ENCODE data around the gene RAD51AP1. TPM values are rescaled to one million over a fixed set of nuclear protein-coding genes. Genes with fewer than 3 reads are reported as not detected.
"Not testable (repeated sequence)": the region's sequence is repeated elsewhere in the genome, so short reads cannot be mapped to it uniquely, and the experiment has no call there.

The RAD51AP1 gene
- total RNA-seq, 4 donors from 2014 or later = 0.61 to 2.7 (median 1.5) TPM

DNA sequence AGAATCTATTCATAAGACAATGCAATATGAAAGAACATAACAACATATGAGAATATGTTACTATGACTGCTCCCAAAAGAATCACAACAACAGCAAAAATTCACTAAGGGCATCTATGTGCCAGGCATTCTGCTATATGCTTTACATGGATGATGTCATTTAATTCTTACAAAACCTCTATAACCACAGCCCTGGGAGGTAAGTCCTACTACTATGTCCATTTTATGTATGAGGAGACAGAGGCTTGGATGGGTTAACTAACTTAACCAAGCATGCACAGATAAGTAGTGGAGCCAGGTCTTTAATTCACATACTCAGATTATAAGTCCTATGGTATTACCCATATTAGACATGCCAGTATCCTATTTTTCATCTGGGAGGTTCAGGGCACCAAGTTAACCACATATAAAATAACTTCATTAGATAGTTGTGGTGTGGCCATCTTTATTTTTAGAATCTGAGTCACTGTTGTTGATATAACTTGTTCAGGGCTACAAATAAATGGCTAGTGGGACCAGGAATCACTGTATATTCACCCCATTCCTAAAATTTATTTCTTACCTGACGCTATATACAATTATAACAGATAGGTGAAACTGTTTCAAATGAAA lies 33.2 kb upstream of the RAD51AP1 start:
- intact Hi-C loops (cut with DNase I; ENCODE audit: low total_unique reads) = no loop called here
- no peak for DNase-seq (ENCODE audit: low spot score in 2 of 2)
- no peak overlapping the region for H3K4me3 ChIP-seq (ENCODE audit: low read depth, poor library complexity, severe bottlenecking)
- 96 to 98% methylated on average over 1 of the region's 1 CpG for whole genome bisulfite sequencing, 2 donors
- no peak for TF ChIP-seq POLR2A (IDR thresholded peaks at IDR 0.05)
- TF ChIP-seq, protein P1, sequence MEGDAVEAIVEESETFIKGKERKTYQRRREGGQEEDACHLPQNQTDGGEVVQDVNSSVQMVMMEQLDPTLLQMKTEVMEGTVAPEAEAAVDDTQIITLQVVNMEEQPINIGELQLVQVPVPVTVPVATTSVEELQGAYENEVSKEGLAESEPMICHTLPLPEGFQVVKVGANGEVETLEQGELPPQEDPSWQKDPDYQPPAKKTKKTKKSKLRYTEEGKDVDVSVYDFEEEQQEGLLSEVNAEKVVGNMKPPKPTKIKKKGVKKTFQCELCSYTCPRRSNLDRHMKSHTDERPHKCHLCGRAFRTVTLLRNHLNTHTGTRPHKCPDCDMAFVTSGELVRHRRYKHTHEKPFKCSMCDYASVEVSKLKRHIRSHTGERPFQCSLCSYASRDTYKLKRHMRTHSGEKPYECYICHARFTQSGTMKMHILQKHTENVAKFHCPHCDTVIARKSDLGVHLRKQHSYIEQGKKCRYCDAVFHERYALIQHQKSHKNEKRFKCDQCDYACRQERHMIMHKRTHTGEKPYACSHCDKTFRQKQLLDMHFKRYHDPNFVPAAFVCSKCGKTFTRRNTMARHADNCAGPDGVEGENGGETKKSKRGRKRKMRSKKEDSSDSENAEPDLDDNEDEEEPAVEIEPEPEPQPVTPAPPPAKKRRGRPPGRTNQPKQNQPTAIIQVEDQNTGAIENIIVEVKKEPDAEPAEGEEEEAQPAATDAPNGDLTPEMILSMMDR (IDR thresholded peaks at IDR 0.05) = no peak

DNA sequence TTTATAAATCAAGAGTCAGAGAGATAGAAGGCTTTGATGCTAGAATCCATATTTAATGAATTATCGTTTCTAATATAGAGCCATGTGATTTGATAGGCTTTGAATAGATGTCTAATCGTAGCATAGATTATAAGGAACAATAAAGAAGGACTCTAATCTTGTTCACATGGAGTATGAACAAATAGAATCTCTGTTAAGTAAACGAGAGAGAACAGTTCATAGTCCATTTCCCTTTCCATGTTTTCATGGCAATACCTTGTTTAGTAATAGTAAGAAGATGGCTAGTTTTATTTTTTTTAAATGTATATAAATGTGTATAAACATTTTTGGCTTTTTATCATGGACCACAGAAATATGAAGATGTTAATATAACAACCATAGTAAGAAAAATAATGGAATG lies 32.3 kb upstream of the RAD51AP1 start:
- DNase-seq (ENCODE audit: low spot score in 2 of 2) = no peak
- WGBS, 2 donors = 84% methylated on average over 3 of the region's 3 CpGs
- TF ChIP-seq, protein P1 (IDR thresholded peaks at IDR 0.05) = no peak
- TF ChIP-seq POLR2A (IDR thresholded peaks at IDR 0.05) = no peak
- no peak overlapping the region for H3K4me3 ChIP-seq (ENCODE audit: low read depth, poor library complexity, severe bottlenecking)
- intact Hi-C loops (cut with DNase I; ENCODE audit: low total_unique reads) = no loop called here

DNA sequence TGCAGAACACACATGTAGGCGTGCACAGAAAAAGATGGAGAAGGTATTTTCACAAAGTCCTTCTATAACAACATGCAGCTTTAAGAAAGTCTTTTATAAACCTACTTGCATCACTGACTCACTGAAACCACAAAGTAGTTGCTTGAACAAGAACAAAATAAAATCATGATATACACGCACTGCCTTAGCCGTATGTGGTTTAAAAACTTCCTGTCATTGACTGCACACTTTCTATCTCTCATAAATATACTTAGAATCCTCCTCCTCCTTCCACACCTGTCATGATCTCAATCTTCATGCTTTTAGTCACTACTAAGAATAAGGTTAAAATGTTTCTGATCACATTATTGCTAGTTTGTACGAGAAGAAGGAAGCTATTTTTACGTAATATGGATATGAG lies 31.8 kb upstream of the RAD51AP1 start:
- 88% methylated on average over 5 of the region's 5 CpGs for WGBS, 2 donors
- H3K4me3 ChIP-seq (ENCODE audit: low read depth, poor library complexity, severe bottlenecking) = no peak overlapping the region
- TF ChIP-seq POLR2A (IDR thresholded peaks at IDR 0.05) = no peak
- TF ChIP-seq, protein P1 (IDR thresholded peaks at IDR 0.05) = no peak
- no peak for DNase-seq (ENCODE audit: low spot score in 2 of 2)
- intact Hi-C loops (cut with DNase I; ENCODE audit: low total_unique reads) = no loop called here

DNA sequence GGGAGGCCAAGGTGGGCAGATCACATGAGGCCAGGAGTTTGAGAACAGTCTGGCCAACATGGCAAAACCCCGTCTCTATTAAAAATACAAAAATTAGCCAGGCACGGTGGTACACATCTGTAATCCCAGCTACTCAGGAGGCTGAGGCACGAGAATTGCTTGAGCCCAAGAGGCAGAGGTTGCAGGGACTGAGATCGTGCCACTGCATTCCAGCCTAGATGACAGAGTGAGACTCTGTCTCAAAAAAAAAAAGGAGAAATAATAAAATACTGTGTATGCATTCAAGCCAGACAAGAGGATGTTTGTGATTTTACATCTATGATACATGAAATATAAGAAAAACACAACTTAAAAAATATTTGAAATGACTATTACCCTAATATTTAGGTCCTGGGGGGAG lies 30.2 kb upstream of the RAD51AP1 start:
- 93 to 95% methylated on average over 4 of the region's 4 CpGs for WGBS, 2 donors
- H3K4me3 ChIP-seq (ENCODE audit: low read depth, poor library complexity, severe bottlenecking); DNase-seq (ENCODE audit: low spot score in 2 of 2); intact Hi-C loops (cut with DNase I; ENCODE audit: low total_unique reads): not testable (repeated sequence)

DNA sequence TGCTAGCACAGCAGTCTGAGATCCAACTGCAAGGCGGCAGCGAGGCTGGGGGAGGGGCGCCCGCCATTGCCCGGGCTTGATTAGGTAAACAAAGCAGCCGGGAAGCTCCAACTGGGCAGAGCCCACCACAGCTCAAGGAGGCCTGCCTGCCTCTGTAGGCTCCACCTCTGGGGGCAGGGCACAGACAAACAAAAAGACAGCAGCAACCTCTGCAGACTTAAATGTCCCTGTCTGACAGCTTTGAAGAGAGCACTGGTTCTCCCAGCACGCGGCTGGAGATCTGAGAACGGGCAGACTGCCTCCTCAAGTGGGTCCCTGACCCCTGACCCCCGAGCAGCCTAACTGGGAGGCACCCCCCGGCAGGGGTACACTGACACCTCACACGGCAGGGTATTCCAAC lies 29.4 kb upstream of the RAD51AP1 start:
- intact Hi-C loops (cut with DNase I; ENCODE audit: low total_unique reads); H3K4me3 ChIP-seq (ENCODE audit: low read depth, poor library complexity, severe bottlenecking); DNase-seq (ENCODE audit: low spot score in 2 of 2): not testable (repeated sequence)
- WGBS, 2 donors = 69 to 78% methylated on average over 6 to 10 of the region's 12 CpGs

DNA sequence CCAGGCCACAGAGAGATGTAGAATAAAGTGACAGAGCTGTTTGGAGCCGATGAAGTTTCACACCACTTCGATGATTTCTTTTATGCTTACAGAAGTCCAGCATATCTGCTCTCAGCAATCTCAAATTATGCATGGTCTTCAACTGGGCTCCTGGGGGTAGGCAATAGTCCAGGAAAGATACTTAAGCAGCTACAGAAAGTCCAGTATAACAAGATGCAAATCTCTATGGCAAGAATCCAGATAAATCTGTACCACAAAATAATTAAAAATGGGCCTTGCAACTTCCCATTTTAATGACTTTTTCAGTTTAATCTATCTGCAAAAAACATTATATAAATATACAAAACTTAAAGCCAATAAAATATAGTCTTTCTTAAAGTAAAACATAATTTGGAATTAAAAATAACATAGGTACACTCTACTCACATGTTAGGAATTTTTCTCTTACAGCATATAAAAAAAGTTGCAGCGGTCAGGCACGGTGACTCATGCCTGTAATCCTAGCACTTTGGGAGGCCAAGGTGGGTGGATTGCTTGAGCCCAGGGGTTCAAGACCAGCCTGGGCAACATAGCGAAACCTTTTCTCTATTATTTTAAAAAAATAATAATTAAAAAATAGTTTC lies 20.5 kb upstream of the RAD51AP1 start:
- H3K4me3 ChIP-seq (ENCODE audit: low read depth, poor library complexity, severe bottlenecking) = no peak overlapping the region
- intact Hi-C loops (cut with DNase I; ENCODE audit: low total_unique reads) = no loop called here
- TF ChIP-seq, protein P1 (IDR thresholded peaks at IDR 0.05) = no peak
- TF ChIP-seq POLR2A (IDR thresholded peaks at IDR 0.05) = no peak
- DNase-seq (ENCODE audit: low spot score in 2 of 2) = no peak
- 84 to 86% methylated on average over 5 of the region's 5 CpGs for WGBS, 2 donors

DNA sequence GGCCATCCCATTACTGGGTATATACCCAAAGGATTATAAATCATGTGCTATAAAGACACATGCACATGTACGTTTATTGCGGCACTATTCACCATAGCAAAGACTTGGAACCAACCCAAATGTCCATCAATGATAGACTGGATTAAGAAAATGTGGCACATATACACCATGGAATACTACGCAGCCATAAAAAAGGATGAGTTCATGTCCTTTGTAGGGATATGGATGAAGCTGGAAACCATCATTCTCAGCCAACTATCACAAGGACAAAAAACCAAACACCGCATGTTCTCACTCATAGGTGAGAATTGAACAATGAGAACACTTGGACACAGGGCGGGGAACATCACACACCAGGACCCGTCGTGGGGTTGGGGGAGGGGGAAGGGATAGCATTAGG lies 15.2 kb upstream of the RAD51AP1 start:
- DNase-seq (ENCODE audit: low spot score in 2 of 2); intact Hi-C loops (cut with DNase I; ENCODE audit: low total_unique reads); H3K4me3 ChIP-seq (ENCODE audit: low read depth, poor library complexity, severe bottlenecking): not testable (repeated sequence)
- WGBS, 2 donors = 97 to 99% methylated on average over 7 of the region's 7 CpGs

Data from lower leg skin (tissue), 4 donors.